Erythroblast (primary cell): Measurements from ENCODE around the gene PASK.

ENCODE experiments used
- DNase-seq, 2 experiments: peaks; one replicate each; lab custom pipeline; 2025; lab: John Stamatoyannopoulos, UW
- GATA1 ChIP-seq: IDR thresholded peaks from 2 replicates; pipeline ENCODE4 v1.6.1; 2011; ENCODE audit warnings: low read depth, mild to moderate bottlenecking, control low read depth, low read length, moderate library complexity
- POLR2A ChIP-seq: IDR thresholded peaks from 2 replicates; pipeline ENCODE4 v1.6.1; 2011; ENCODE audit warnings: mild to moderate bottlenecking, low read length

PASK gene

DNA sequence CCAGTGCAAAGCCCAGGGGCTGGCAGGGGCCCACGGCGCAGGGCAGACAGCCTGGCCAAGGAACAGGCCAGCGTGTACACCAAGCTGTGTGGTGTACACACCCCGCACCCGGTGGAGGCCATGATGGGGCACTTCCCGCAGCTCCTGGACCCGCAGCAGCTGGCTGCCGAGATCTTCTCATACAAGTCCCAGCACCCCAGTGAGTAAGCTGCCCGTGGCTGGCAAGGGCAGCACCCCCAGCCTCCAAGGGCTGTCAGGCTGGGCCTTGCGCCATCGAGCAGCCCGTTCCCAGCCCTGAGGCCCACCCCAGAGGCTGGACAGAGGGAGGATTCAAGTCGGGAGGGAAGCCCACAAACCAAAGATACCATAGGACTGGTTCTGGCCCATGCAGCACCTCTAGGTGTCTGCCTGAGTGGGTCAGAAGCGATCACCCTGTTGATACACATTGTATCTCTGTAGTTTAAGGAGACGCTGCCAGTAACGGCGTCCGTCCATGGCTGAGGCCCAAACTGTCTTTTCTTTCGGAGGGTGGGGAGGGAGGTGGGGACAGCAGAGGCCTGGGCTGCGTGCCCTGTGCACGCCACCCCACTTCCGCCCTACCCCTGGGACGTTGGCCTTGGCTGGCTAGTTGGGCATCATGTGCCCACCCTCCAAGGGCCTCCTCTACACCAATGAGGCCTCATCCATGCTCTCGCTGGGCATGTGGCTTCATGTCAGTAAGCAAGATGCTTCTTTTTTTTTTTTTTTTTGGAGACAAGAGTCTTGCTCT, 30.4 kb downstream of the PASK start:
- TF ChIP-seq POLR2A (no peak), GATA1 (no peak)
- no peak for DNase-seq

DNA sequence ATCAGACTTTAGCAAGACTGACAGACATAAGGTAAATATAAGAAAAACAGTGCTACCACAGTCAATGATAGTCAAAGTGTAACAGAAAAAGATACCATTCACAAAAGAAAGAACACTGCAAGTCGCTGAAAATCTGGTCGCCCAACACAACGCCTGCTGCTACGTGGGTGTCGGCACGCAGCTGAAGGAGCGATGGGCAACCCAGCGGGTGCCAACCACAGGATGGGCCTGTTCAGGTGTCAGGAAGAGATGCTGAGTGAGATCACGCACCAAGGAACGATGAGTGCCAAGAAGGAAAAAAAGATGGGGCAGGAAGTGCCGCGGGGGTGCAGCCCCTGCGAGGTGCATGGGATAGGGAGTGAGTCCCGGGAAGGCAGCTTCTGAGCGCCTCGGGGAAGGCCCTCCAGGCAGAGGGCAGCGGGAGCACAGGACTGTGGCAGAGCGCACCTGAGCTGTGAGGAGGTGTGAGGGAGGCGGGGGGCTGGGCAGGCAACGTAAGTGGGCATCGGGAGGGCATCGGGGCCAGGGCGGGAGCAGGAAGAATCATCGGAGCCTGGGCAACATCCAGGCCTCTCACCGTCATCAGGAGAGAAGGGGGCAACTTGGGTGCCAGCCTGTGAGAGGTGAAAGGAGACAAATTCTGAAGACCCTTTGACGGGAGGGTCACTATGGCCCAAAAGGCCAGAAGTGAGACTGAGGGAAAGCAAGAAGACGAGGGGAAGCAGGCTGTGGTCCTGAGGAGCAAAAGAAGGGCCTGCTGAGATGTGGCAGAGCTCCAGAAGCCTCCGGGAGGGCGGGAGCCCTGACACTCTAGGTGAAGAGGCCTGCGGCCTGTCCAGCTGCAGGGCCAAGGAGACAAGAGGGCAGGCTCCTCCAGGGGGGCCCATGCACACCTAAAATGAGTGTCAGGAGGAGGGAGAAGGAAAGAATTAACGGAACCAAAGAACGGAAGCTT, 32.4 kb downstream of the PASK start:
- TF ChIP-seq POLR2A (no peak), GATA1 (no peak)
- no peak for DNase-seq

DNA sequence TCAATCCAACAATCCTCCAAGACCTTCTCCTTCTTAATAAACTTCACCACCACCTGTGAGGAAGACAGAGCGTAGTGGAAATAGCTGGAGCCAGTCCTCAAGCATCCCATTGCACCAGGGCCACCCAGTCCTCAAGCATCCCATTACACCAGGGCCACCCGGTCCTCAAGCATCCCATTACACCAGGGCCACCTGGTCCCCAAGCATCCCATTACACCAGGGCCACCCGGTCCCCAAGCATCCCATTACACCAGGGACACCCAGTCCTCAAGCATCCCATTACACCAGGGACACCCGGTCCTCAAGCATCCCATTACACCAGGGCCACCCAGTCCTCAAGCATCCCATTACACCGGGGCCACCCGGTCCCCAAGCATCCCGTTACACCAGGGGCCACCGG, 33.9 kb downstream of the PASK start:
- DNase-seq = no peak
- TF ChIP-seq GATA1 (no peak), POLR2A (no peak)

DNA sequence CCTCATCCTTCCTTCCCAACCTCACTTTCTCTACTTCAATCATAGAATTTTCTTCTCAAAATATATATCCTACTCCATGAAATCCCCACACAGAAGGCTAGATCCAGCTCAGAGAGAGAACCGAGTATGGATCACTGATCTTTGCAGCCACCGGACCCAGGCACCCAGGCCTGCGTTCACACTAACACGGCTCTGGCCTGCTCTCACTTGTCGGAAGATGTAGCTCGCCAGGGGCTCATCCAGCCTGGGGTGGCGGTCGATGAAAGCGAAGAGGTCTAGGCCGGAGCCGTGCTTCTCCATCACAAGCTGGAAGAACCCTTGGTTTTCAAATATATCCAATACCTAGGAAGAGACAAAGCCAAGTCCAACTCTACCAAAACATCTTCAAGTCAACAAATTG, 34.4 kb downstream of the PASK start:
- TF ChIP-seq GATA1 (no peak), POLR2A (no peak)
- no peak for DNase-seq

DNA sequence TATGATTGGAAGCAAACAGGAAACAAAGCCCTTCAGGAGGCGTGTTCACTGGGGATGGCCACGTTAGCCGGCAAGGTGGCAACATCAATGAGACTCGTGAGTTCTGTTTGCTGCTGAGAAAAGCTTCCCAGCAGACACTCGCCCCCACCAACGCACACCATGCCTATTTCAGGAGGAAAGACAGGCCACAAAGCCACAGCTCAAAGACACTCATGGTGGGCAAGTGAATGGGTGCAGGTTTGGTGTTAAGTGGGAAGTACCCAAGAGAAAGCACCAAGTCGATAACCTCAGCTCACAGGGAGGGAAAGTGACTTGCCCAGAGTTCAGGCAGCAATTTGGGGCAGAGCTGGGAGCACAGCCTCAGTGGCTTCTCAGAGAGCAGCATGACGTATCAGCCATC, 36.7 kb downstream of the PASK start:
- no peak for DNase-seq
- TF ChIP-seq POLR2A (no peak), GATA1 (no peak)

DNA sequence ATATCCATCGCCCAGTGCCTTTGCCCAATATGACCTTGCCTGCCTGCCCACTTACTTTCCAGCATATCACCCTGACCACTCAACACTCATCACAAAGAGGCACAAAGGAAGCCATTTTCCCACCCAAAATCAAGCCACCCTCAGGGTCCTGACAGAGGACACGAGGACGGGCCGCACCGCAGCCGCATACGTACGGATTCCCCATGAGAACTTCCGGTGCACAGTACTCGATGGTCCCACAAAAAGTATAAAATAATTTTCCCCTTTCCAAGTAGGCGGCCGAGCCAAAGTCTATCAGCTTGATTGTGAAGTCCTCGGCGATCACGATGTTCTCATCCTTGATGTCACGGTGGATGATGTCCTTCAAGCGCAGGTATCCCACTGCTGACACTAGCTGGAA, 37.2 kb downstream of the PASK start:
- TF ChIP-seq POLR2A (no peak), GATA1 (no peak)
- no peak for DNase-seq

DNA sequence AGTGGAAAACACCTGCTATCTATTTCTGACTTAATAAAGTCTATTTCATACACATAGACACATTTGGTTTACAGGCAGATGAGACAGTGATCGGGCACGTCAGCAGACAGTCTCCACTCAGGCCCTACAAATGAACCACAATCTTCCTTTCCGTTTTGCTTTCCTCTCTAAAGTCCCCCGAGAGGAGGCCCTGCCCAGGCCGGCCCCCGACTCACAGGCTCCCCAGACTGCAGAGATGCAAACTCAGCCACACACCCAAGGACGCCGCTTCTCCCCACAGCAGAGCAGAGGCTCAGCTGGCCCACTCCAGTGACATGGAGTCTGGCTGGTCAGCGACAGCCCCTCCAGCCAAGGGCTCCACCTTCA, 37.8 kb downstream of the PASK start:
- DNase-seq = no peak

DNA sequence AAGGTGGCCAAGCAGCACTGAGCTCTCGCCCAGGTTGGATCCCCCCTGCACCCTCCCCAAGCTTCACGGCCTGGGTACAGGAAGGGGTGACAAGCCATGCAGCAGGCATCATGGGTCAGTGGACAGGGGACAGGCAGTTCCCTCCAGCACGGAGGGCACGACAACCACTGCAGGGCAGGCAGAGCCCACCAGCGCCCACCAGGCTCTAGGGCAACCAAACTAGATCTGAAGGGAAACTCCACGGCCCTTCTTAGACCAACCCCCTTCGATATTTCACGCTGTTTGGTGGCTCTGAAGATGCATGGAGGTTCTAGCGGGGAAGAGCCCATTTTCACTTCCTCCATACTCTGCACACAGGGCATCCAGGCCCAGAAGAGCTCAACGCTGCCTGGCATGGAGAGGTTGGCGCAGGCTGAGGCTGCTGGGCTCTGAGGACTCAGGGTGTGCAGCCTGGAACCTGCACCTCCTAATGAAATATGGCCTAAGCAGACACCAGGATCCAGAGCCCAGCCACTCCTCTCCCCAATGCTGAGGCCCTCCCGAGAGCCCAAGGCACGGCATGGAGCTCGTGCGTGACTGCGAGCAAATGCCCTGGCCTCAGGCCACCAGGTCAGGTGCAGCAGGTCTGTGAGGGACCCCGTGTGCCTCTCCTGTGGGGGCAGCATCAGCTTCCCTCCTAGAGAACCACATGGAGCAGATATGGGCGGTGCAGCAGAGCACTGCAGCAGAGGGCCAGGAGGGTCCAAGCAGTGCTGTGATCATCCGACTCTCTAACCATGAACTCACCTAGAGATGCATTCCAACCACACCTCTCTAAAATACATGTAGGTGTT, 38.4 kb downstream of the PASK start:
- no peak for TF ChIP-seq GATA1
- no peak for DNase-seq

More for the DNA sequence above, 37.8 kb downstream of the PASK start:
- TF ChIP-seq GATA1 = no peak
- TF ChIP-seq POLR2A = no peak

DNA sequence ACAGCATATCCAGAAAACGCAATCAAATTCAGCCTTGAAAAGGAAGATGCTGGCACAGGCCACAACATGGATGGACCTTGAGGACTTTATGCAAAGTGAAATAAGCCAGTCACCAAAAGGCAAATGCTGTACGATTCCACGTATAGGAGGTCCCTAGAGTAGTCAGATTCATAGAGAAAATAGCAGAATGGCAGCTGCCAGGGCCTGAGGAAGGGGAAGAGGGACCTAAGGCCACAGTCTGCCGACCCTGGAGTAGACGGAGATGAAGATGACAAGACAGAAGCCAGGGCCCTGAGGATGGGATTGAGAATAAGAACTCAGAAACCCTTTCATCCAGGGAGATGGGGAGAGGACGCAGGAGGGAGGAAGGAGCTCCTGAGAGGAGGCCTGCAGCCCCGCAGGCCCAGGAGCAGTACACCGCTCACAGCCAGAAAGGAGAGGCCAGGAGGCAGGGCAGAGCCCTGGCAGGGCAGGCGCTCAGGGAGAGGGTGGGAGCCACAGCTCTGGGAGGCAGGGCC, 39.1 kb downstream of the PASK start:
- DNase-seq = no peak
- TF ChIP-seq GATA1 (no peak), POLR2A (no peak)

DNA sequence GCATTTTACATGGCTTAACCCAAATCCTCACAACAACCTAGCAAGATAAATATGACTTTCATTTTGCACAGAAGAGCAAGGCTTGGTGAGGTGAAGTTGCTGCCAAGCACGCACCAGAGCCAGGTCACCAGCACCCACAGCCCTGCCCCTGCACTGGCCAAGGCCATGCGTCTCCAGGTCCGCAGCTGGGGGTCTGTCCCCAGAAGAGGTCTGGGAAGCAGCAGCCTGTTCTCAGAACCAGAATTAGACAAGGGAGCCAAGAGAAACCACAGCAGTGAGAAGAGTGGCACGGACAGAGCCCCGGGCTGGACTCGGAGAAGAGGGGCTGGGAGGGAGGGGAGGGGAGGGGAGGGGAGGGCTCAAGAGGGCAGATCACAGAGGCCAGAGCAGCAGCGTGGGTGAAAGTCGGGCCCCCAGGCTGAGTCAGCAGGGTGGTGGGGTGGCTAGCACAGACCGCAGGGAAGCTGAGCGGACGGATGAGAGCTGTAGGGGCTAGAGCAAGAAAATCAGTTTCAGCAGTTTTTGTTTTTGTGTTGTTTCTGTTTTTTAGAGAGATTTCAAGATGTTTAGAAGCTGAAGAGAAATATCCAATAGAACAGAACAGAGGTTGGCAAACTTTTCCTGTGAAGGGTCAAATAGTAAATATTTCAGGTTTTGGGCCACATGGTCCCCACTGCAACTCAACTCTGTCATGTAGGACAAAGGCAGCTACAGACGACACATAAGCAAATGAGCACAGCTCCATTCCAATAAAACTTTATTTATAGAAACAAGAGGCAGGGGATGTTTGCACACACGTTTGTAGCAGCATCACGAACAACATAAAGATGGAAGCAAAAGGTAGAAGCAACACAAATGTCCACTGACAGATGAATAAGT, 39.8 kb downstream of the PASK start:
- no peak for DNase-seq
- TF ChIP-seq POLR2A = no peak
- no peak for TF ChIP-seq GATA1

DNA sequence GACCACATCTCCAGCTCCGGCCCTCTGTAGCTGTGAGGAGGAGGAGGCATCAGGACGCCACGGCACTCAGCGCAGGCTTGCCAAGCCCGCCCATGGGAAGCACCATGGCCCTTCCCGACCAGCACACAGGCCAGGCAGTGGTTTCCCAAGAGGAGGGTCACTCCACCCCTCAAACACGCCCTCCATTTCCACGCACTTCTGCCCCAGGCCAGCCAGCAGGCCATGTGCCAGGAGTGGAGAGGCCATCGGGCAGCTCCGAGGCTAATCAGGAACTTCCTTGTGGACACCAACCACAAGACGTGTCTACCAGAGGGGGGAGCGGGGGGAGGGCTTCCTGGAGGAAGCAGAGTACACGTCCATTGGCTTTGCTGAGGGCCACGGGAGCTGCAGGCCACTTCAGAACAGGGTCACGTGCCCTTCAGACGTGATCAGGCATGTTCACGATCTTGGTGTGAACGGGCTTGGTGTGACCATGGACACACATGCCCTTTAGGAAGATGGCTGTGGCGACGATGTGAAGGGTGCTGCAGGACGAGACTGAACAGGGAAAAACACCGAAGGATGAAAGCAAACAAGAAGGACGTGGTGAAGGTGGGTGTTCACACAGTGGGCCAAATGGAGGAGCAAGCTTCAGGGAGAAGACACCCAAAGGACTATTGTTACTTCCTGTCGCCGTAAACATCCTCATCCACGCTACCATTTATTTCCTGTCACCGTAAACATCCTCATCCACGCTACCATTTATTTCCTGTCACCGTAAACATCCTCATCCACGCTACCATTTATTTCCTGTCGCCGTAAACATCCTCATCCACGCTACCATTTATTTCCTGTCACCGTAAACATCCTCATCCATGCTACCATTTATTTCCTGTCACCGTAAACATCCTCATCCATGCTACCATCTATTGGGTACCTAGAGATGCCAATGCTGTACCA, 40.7 kb downstream of the PASK start:
- DNase-seq = no peak
- TF ChIP-seq GATA1 (no peak), POLR2A (no peak)
